Stimulated activated memory B cell treated with anti-CD40 and anti-IgM and Interleukin-4, amounts not matched to agents 10 μg/mL and 1 μg/mL and 100 μg/mL, for 72 hours (primary cell): ENCODE results near the gene RTP1.
"Not testable (repeated sequence)": the region's sequence is repeated elsewhere in the genome, so short reads cannot be mapped to it uniquely, and the experiment has no call there.

ENCODE experiments used
- ATAC-seq: fragments of 150-1000 bp; cut with Tn5 transposase; 2 replicates; pipeline ENCODE4 v1.10.0; 2021
- H3K27ac Mint-ChIP-seq: one replicate; pipeline ENCODE4 v1.8.0; 2022; ENCODE audit warnings: mild to moderate bottlenecking, mixed read lengths
- H3K27me3 Mint-ChIP-seq: one replicate; pipeline ENCODE4 v1.8.0; 2022; ENCODE audit warnings: mixed read lengths
- H3K36me3 Mint-ChIP-seq: one replicate; pipeline ENCODE4 v1.8.0; 2022; ENCODE audit warnings: mixed read lengths
- H3K4me1 Mint-ChIP-seq: one replicate; pipeline ENCODE4 v1.8.0; 2022; ENCODE audit warnings: mixed read lengths
- H3K4me3 Mint-ChIP-seq: one replicate; pipeline ENCODE4 v1.8.0; 2022; ENCODE audit warnings: mild to moderate bottlenecking, moderate library complexity, mixed read lengths
- H3K9me3 Mint-ChIP-seq: one replicate; pipeline ENCODE4 v1.8.0; 2022; ENCODE audit warnings: mixed read lengths

The RTP1 gene

GRCh38 chr3:187197335-187197649, at the start of gene RTP1:
Gene RTP1 (plus strand): TSS chr3:187197486. CDS start chr3:187197516, 30 bp downstream.
- peaks cover 24% of the 10 kb centered on the region for H3K27me3 Mint-ChIP-seq
- no peaks in the 10 kb centered on the region for H3K4me1 Mint-ChIP-seq
- no peaks in the 10 kb centered on the region for H3K9me3 Mint-ChIP-seq
- ATAC-seq, result no peak
- no peak within 1 kb of the TSS for H3K27ac Mint-ChIP-seq
- no peak within 1 kb of the TSS for H3K4me3 Mint-ChIP-seq
- H3K36me3 Mint-ChIP-seq, result no peaks in the 10 kb centered on the region

GRCh38 chr3:187150186-187150585, 47.1 kb upstream of the RTP1 start:
- no peaks in the 10 kb centered on the region for H3K27me3 Mint-ChIP-seq
- H3K36me3 Mint-ChIP-seq, result peaks cover 9% of the 10 kb centered on the region
- H3K4me1 Mint-ChIP-seq, result peaks cover 12% of the 10 kb centered on the region
- no peak for ATAC-seq
- peaks cover 10% of the 10 kb centered on the region for H3K9me3 Mint-ChIP-seq
- no peak overlapping the region for H3K27ac Mint-ChIP-seq
- no peak overlapping the region for H3K4me3 Mint-ChIP-seq

- H3K27ac Mint-ChIP-seq, result no peak overlapping the region
- no peaks in the 10 kb centered on the region for H3K27me3 Mint-ChIP-seq
- peaks cover 9% of the 10 kb centered on the region for H3K9me3 Mint-ChIP-seq
- ATAC-seq, result peak; percentile 57
- H3K4me1 Mint-ChIP-seq, result peaks cover 12% of the 10 kb centered on the region
- peaks cover 8% of the 10 kb centered on the region for H3K36me3 Mint-ChIP-seq
- no peak overlapping the region for H3K4me3 Mint-ChIP-seq
Observed at GRCh38 chr3:187150599-187150998, 46.7 kb upstream of the RTP1 start.

- H3K27me3 Mint-ChIP-seq, result peaks cover 7% of the 10 kb centered on the region
- H3K27ac Mint-ChIP-seq, result peak overlapping the region; percentile 1
- no peaks in the 10 kb centered on the region for H3K36me3 Mint-ChIP-seq
- H3K9me3 Mint-ChIP-seq, result peaks cover 2% of the 10 kb centered on the region
- H3K4me3 Mint-ChIP-seq, result no peak overlapping the region
- H3K4me1 Mint-ChIP-seq, result no peaks in the 10 kb centered on the region
- no peak for ATAC-seq
Observed at GRCh38 chr3:187161556-187161955, 35.7 kb upstream of the RTP1 start.

GRCh38 chr3:187162265-187162953, 34.9 kb upstream of the RTP1 start:
- no peak for ATAC-seq

GRCh38 chr3:187165144-187165543, 32.1 kb upstream of the RTP1 start:
- Mint-ChIP-seq H3K27ac (no peak overlapping the region), H3K27me3 (peaks cover 7% of the 10 kb centered on the region), H3K9me3 (no peaks in the 10 kb centered on the region), H3K4me1 (no peaks in the 10 kb centered on the region), H3K36me3 (no peaks in the 10 kb centered on the region), H3K4me3 (no peak overlapping the region)
- peak; percentile 48 for ATAC-seq

More at GRCh38 chr3:187162265-187162953, 34.9 kb upstream of the RTP1 start:
- H3K36me3 Mint-ChIP-seq, result no peaks in the 10 kb centered on the region
- H3K9me3 Mint-ChIP-seq, result peaks cover 2% of the 10 kb centered on the region
- peaks cover 7% of the 10 kb centered on the region for H3K27me3 Mint-ChIP-seq
- no peaks in the 10 kb centered on the region for H3K4me1 Mint-ChIP-seq
- H3K4me3 Mint-ChIP-seq, result no peak overlapping the region
- H3K27ac Mint-ChIP-seq, result peak overlapping the region; percentile 1

- no peaks in the 10 kb centered on the region for H3K9me3 Mint-ChIP-seq
- H3K27ac Mint-ChIP-seq, result no peak overlapping the region
- no peaks in the 10 kb centered on the region for H3K4me1 Mint-ChIP-seq
- H3K36me3 Mint-ChIP-seq, result no peaks in the 10 kb centered on the region
- peaks cover 5% of the 10 kb centered on the region for H3K27me3 Mint-ChIP-seq
- ATAC-seq, result no peak
- H3K4me3 Mint-ChIP-seq, result no peak overlapping the region
Observed at GRCh38 chr3:187166750-187167149, 30.5 kb upstream of the RTP1 start.

GRCh38 chr3:187167777-187168176, 29.5 kb upstream of the RTP1 start:
- H3K36me3 Mint-ChIP-seq, result no peaks in the 10 kb centered on the region
- ATAC-seq, result no peak

GRCh38 chr3:187169231-187169960, 27.9 kb upstream of the RTP1 start:
- Mint-ChIP-seq H3K27me3 (peaks cover 2% of the 10 kb centered on the region), H3K9me3 (no peaks in the 10 kb centered on the region), H3K27ac (no peak overlapping the region), H3K4me1 (no peaks in the 10 kb centered on the region), H3K4me3 (no peak overlapping the region), H3K36me3 (no peaks in the 10 kb centered on the region)
- no peak for ATAC-seq

More at GRCh38 chr3:187167777-187168176, 29.5 kb upstream of the RTP1 start:
- no peak overlapping the region for H3K4me3 Mint-ChIP-seq
- H3K4me1 Mint-ChIP-seq, result no peaks in the 10 kb centered on the region
- H3K27ac Mint-ChIP-seq, result no peak overlapping the region
- H3K9me3 Mint-ChIP-seq, result no peaks in the 10 kb centered on the region
- no peaks in the 10 kb centered on the region for H3K27me3 Mint-ChIP-seq

- not testable (repeated sequence) for H3K9me3 Mint-ChIP-seq, H3K4me1 Mint-ChIP-seq, H3K36me3 Mint-ChIP-seq, ATAC-seq, H3K4me3 Mint-ChIP-seq, H3K27ac Mint-ChIP-seq
- H3K27me3 Mint-ChIP-seq, result peaks cover 17% of the 10 kb centered on the region
Observed at GRCh38 chr3:187170911-187171310, 26.4 kb upstream of the RTP1 start.

GRCh38 chr3:187172929-187173328, 24.4 kb upstream of the RTP1 start:
- peaks cover 31% of the 10 kb centered on the region for H3K27me3 Mint-ChIP-seq
- ATAC-seq, result no peak
- H3K36me3 Mint-ChIP-seq, result no peaks in the 10 kb centered on the region
- H3K4me3 Mint-ChIP-seq, result no peak overlapping the region
- H3K27ac Mint-ChIP-seq, result no peak overlapping the region
- no peaks in the 10 kb centered on the region for H3K9me3 Mint-ChIP-seq
- no peaks in the 10 kb centered on the region for H3K4me1 Mint-ChIP-seq

GRCh38 chr3:187181454-187182170, 15.7 kb upstream of the RTP1 start:
- H3K9me3 Mint-ChIP-seq, result no peaks in the 10 kb centered on the region
- no peaks in the 10 kb centered on the region for H3K36me3 Mint-ChIP-seq
- peaks cover 54% of the 10 kb centered on the region for H3K27me3 Mint-ChIP-seq

GRCh38 chr3:187183210-187183862, 13.9 kb upstream of the RTP1 start:
- no peaks in the 10 kb centered on the region for H3K4me1 Mint-ChIP-seq
- ATAC-seq, result no peak
- no peaks in the 10 kb centered on the region for H3K9me3 Mint-ChIP-seq
- peaks cover 5% of the 10 kb centered on the region for H3K36me3 Mint-ChIP-seq
- H3K27ac Mint-ChIP-seq, result no peak overlapping the region
- H3K4me3 Mint-ChIP-seq, result no peak overlapping the region
- H3K27me3 Mint-ChIP-seq, result peaks cover 55% of the 10 kb centered on the region

More at GRCh38 chr3:187181454-187182170, 15.7 kb upstream of the RTP1 start:
- peak; percentile 34 for ATAC-seq
- H3K4me3 Mint-ChIP-seq, result no peak overlapping the region
- H3K4me1 Mint-ChIP-seq, result no peaks in the 10 kb centered on the region
- no peak overlapping the region for H3K27ac Mint-ChIP-seq

GRCh38 chr3:187183903-187184302, 13.4 kb upstream of the RTP1 start:
- Mint-ChIP-seq H3K9me3 (no peaks in the 10 kb centered on the region), H3K27ac (no peak overlapping the region), H3K36me3 (peaks cover 5% of the 10 kb centered on the region), H3K4me3 (no peak overlapping the region), H3K4me1 (peaks cover 2% of the 10 kb centered on the region), H3K27me3 (peaks cover 54% of the 10 kb centered on the region)
- no peak for ATAC-seq

- H3K4me1 Mint-ChIP-seq, result peaks cover 5% of the 10 kb centered on the region
- H3K9me3 Mint-ChIP-seq, result no peaks in the 10 kb centered on the region
- no peak overlapping the region for H3K27ac Mint-ChIP-seq
- no peak overlapping the region for H3K4me3 Mint-ChIP-seq
- H3K27me3 Mint-ChIP-seq, result peaks cover 54% of the 10 kb centered on the region
- peaks cover 5% of the 10 kb centered on the region for H3K36me3 Mint-ChIP-seq
- ATAC-seq, result no peak
Observed at GRCh38 chr3:187185759-187186158, 11.5 kb upstream of the RTP1 start.
